ENCODE results near the gene CALML5. TPM values are rescaled to one million over a fixed set of nuclear protein-coding genes. Genes with fewer than 3 reads are reported as not detected.

The CALML5 gene
- total RNA-seq, 1 donor from 2014 or later: not detected

- peaks cover 21% of the 10 kb centered on the region for H3K4me1 Mint-ChIP-seq (ENCODE audit: unreplicated experiment)
- TF ChIP-seq CTCF (IDR thresholded peaks at IDR 0.05): no peak
- H3K4me3 Mint-ChIP-seq (ENCODE audit: unreplicated experiment): no peak overlapping the region
- no peak for DNase-seq (ENCODE audit: extremely low spot score, unreplicated experiment)
- H3K27ac Mint-ChIP-seq (ENCODE audit: unreplicated experiment): no peak overlapping the region
- peaks cover 10% of the 10 kb centered on the region for H3K9me3 Mint-ChIP-seq (ENCODE audit: unreplicated experiment)
- H3K27me3 Mint-ChIP-seq (ENCODE audit: unreplicated experiment): no peaks in the 10 kb centered on the region
- peaks cover 2% of the 10 kb centered on the region for H3K36me3 Mint-ChIP-seq (ENCODE audit: unreplicated experiment)
These were observed 42.7 kb upstream of the CALML5 start for GRCh38 chr10:5542100-5542499.

GRCh38 chr10:5540891-5541290 is 41.5 kb upstream of the CALML5 start:
- DNase-seq (ENCODE audit: extremely low spot score, unreplicated experiment): no peak
- Mint-ChIP-seq H3K4me3 (ENCODE audit: unreplicated experiment) (no peak overlapping the region), H3K4me1 (ENCODE audit: unreplicated experiment) (peaks cover 24% of the 10 kb centered on the region), H3K27ac (ENCODE audit: unreplicated experiment) (no peak overlapping the region), H3K36me3 (ENCODE audit: unreplicated experiment) (peaks cover 2% of the 10 kb centered on the region), H3K9me3 (ENCODE audit: unreplicated experiment) (peaks cover 10% of the 10 kb centered on the region), H3K27me3 (ENCODE audit: unreplicated experiment) (no peaks in the 10 kb centered on the region)
- no peak for TF ChIP-seq CTCF (IDR thresholded peaks at IDR 0.05)

- H3K36me3 Mint-ChIP-seq (ENCODE audit: unreplicated experiment): peaks cover 2% of the 10 kb centered on the region
These were observed 40.7 kb upstream of the CALML5 start for GRCh38 chr10:5540080-5540479.

GRCh38 chr10:5538892-5539651 is 39.7 kb upstream of the CALML5 start:
- Mint-ChIP-seq H3K4me3 (ENCODE audit: unreplicated experiment) (no peak overlapping the region), H3K36me3 (ENCODE audit: unreplicated experiment) (peaks cover 2% of the 10 kb centered on the region), H3K9me3 (ENCODE audit: unreplicated experiment) (peaks cover 10% of the 10 kb centered on the region), H3K27me3 (ENCODE audit: unreplicated experiment) (no peaks in the 10 kb centered on the region), H3K27ac (ENCODE audit: unreplicated experiment) (no peak overlapping the region), H3K4me1 (ENCODE audit: unreplicated experiment) (peaks cover 26% of the 10 kb centered on the region)
- DNase-seq (ENCODE audit: extremely low spot score, unreplicated experiment): no peak
- TF ChIP-seq CTCF (IDR thresholded peaks at IDR 0.05): no peak

More at GRCh38 chr10:5540080-5540479, 40.7 kb upstream of the CALML5 start:
- no peak overlapping the region for H3K27ac Mint-ChIP-seq (ENCODE audit: unreplicated experiment)
- H3K4me1 Mint-ChIP-seq (ENCODE audit: unreplicated experiment): peaks cover 24% of the 10 kb centered on the region
- H3K9me3 Mint-ChIP-seq (ENCODE audit: unreplicated experiment): peaks cover 10% of the 10 kb centered on the region
- H3K27me3 Mint-ChIP-seq (ENCODE audit: unreplicated experiment): no peaks in the 10 kb centered on the region
- no peak for DNase-seq (ENCODE audit: extremely low spot score, unreplicated experiment)
- no peak for TF ChIP-seq CTCF (IDR thresholded peaks at IDR 0.05)
- H3K4me3 Mint-ChIP-seq (ENCODE audit: unreplicated experiment): no peak overlapping the region

- Mint-ChIP-seq H3K27me3 (ENCODE audit: unreplicated experiment) (no peaks in the 10 kb centered on the region), H3K27ac (ENCODE audit: unreplicated experiment) (no peak overlapping the region), H3K36me3 (ENCODE audit: unreplicated experiment) (peaks cover 2% of the 10 kb centered on the region), H3K9me3 (ENCODE audit: unreplicated experiment) (peaks cover 6% of the 10 kb centered on the region), H3K4me1 (ENCODE audit: unreplicated experiment) (peaks cover 24% of the 10 kb centered on the region), H3K4me3 (ENCODE audit: unreplicated experiment) (no peak overlapping the region)
- TF ChIP-seq CTCF (IDR thresholded peaks at IDR 0.05): no peak
- no peak for DNase-seq (ENCODE audit: extremely low spot score, unreplicated experiment)
These were observed 39.1 kb upstream of the CALML5 start for GRCh38 chr10:5538446-5538845.

All from osteocyte (in vitro differentiated cells).